Heart right ventricle (tissue), 16 donors: ENCODE results near the gene DOCK3. TPM values are rescaled to one million over a fixed set of nuclear protein-coding genes. Genes with fewer than 3 reads are reported as not detected.

Experiments
- ATAC-seq, 8 donors: fragments of 200-7000 bp; cut with Tn5 transposase; one replicate each; pipeline ENCODE4 v1.9.1; 2020; ENCODE audit warnings: mild to moderate bottlenecking in 8 of 8, moderate library complexity in 8 of 8, moderate number of reproducible peaks in 1 of 8
- DNase-seq, 2 donors: peaks; one replicate each; pipeline ENCODE4 v3.0.0-alpha.2; 2020
- H3K27ac ChIP-seq, 10 donors: fragments of 200-600 bp; sonication (generic) in 2 of 10; one replicate each; pipeline versions ENCODE4 v1.5.0 to v1.8.0; 2020 to 2022; ENCODE audit warnings: mild to moderate bottlenecking in 3 of 10
- H3K27me3 ChIP-seq, 7 donors: fragments of 200-600 bp; one replicate each; pipeline ENCODE4 v1.8.0; 2021 to 2022; ENCODE audit warnings: mild to moderate bottlenecking in 2 of 7
- H3K36me3 ChIP-seq, 9 donors: fragments of 200-600 bp; sonication (generic) in 1 of 9; one replicate each; pipeline versions ENCODE4 v1.5.0 to v1.8.0; 2020 to 2022; ENCODE audit warnings: mild to moderate bottlenecking in 2 of 9
- H3K4me1 ChIP-seq, 9 donors: fragments of 200-600 bp; sonication (generic) in 1 of 9; one replicate each; pipeline versions ENCODE4 v1.5.0 to v1.8.0; 2020 to 2022; ENCODE audit warnings: mild to moderate bottlenecking in 4 of 9
- H3K4me3 ChIP-seq, 10 donors: fragments of 200-600 bp; sonication (generic) in 2 of 10; one replicate each; pipeline versions ENCODE4 v1.5.0 to v1.8.0; 2020 to 2022; ENCODE audit warnings: mild to moderate bottlenecking in 7 of 10, moderate library complexity in 2 of 10
- H3K9me3 ChIP-seq, 11 donors: fragments of 200-600 bp in 10 of 11; sonication (generic) in 2 of 11; one replicate each; pipeline versions ENCODE4 v1.5.0 to v1.8.0; 2013 to 2022; ENCODE audit warnings: mild to moderate bottlenecking in 2 of 11, control low read depth in 1 of 11, moderate library complexity in 1 of 11
- WGBS, 2 donors: extraction: QIAGEN DNeasy Blood & Tissue Kit; methylation state at CpG; one replicate each; pipeline ENCODE4 v1.1.7; 2013; ENCODE audit warnings: inconsistent platforms in 1 of 2; 5-methylcytosine and 5-hydroxymethylcytosine counted together
- intact Hi-C, 10 donors: fragments of 100-400 bp; cut with DNase I; formaldehyde crosslinking; loops; one replicate each; pipeline versions ENCODE4 v1.11.1 to v1.14.2; 2022
- polyA plus RNA-seq, 2 donors: library from polyadenylated mRNA; stranded (reverse); fragments of 200-250 nt; gene quantifications; one replicate each; pipeline ENCODE4 v1.2.3, GENCODE V29; 2013
- total RNA-seq, 10 donors: library from RNA; stranded (reverse); fragmentation: NEBNext Ultra II Directional in 3 of 10; extraction: Animal tissue kit (Norgen Biotek cat#: 25700) in 3 of 10; gene quantifications; one replicate each; pipeline versions ENCODE4 v1.2.1 to v1.2.4, GENCODE V29; 2021 to 2023
- TF ChIP-seq, protein P1 (sequence below), 9 donors: fragments of 200-600 bp; sonication (generic) in 2 of 9; IDR thresholded peaks; one replicate each; pipeline versions ENCODE4 v1.5.0 to v1.8.0; 2021 to 2022; ENCODE audit warnings: antibody characterized with exemption in 9 of 9, mild to moderate bottlenecking in 5 of 9, moderate library complexity in 1 of 9
- donor health status: Arrhythmogenic right ventricular cardiomyopathy.
- donor health status: ischemic (EF 13 %, LVEDD 7.1; RV severe dilation, severe dysfunction).
- donor health status: healthy with polysubstance abuse.
- donor health status: DM: no; HTN: yes; CAD: no.
- donor health status: DM: no; HTN: no; CAD: no.
- donor health status: ischemic (EF 25% LVEDD 6.9; RV normal size, moderate dysfunction).
- donor health status: ischemic (EF 25% LVEDD 5.7; RV mildly dilated, moderate dysfunction).
- donor health status: healthy.
- donor health status: DM: yes; HTN: yes; CAD: no.
- donor health status: Ischemic cardiomyopathy.
- donor health status: ischemic (EF 35%, LVEDD 5.7; RV mildly dilated, moderate dysfunction).
- donor health status: nonischemic (EF 11% LVEDD 7.7; RV severe dilation, severe dysfunction).
- donor health status: DM: yes; HTN: yes; CAD: no.
- donor health status: PGD.
- donor health status: ischemic (EF 29% LVEDD 5.4; RV normal size, mild dysfunction).
- donor health status: nonischemic (EF 23%, LVEDD 6.1; RV moderate dilation, normal function).

Gene DOCK3
- total and polyA plus RNA-seq, 12 donors: 1.2 to 6.6 (median 4.7) TPM

DNA sequence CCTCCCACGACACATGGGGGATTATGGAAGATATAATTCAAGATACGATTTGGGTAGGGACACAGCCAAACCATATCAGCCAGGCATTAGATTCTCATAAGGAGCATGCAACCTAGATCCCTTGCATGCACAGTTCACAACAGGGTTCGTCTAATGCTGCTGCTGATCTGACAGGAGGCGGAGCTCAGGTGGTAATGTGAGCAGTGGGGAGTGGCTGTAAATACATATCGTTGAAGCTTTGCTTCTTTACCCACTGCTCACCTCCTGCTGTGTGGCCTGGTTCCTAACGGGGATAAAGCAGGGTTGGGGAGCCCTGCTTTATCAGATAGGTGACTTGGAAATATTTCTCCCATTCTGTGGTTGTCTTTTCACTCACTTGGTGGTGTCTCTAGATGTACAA, 14.8 kb downstream of the DOCK3 start:
- WGBS, 2 donors: 43 to 45% methylated on average over 6 of the region's 6 CpGs
- DNase-seq (no peak), ATAC-seq (no peak)
- H3K27me3 ChIP-seq: peaks cover 0 to 2% (median 0%) of the 10 kb centered on the region in 7 donors
- H3K9me3 ChIP-seq: no peaks in the 10 kb centered on the region
- intact Hi-C loops: no loop called here
- TF ChIP-seq, protein P1, sequence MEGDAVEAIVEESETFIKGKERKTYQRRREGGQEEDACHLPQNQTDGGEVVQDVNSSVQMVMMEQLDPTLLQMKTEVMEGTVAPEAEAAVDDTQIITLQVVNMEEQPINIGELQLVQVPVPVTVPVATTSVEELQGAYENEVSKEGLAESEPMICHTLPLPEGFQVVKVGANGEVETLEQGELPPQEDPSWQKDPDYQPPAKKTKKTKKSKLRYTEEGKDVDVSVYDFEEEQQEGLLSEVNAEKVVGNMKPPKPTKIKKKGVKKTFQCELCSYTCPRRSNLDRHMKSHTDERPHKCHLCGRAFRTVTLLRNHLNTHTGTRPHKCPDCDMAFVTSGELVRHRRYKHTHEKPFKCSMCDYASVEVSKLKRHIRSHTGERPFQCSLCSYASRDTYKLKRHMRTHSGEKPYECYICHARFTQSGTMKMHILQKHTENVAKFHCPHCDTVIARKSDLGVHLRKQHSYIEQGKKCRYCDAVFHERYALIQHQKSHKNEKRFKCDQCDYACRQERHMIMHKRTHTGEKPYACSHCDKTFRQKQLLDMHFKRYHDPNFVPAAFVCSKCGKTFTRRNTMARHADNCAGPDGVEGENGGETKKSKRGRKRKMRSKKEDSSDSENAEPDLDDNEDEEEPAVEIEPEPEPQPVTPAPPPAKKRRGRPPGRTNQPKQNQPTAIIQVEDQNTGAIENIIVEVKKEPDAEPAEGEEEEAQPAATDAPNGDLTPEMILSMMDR (IDR thresholded peaks at IDR 0.05): no peak
- H3K36me3 ChIP-seq: no peaks in the 10 kb centered on the region
- H3K27ac ChIP-seq: no peak overlapping the region
- peaks cover 0 to 16% (median 5%) of the 10 kb centered on the region in 9 donors for H3K4me1 ChIP-seq
- no peak overlapping the region for H3K4me3 ChIP-seq

DNA sequence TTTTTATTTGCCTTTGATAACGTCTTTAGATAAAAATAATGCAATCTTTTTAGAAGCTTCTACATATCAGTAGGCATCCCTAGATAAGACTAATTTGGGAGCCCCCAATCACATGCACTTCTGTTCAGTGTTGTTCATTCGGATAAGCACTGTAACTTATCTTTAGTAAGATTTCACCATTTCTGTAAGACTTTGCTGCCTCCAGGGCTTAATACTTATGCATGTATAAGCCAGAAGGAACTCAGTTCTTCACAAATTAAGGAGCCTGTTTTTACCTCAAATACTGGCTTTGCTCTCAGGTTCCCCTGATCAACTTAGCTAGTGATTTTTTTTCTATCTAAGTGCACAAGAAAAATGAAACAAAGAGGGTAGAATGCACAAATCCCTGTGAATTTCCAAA, 20.3 kb downstream of the DOCK3 start:
- H3K27ac ChIP-seq: no peak overlapping the region
- TF ChIP-seq, protein P1 (IDR thresholded peaks at IDR 0.05): no peak
- DNase-seq: no peak
- no peak for ATAC-seq
- intact Hi-C loops: no loop called here
- H3K27me3 ChIP-seq: no peaks in the 10 kb centered on the region
- 72 to 77% methylated on average over 2 of the region's 2 CpGs for WGBS, 2 donors
- no peaks in the 10 kb centered on the region for H3K36me3 ChIP-seq
- H3K4me3 ChIP-seq: no peak overlapping the region
- peaks cover 0 to 12% (median 0%) of the 10 kb centered on the region in 11 donors for H3K9me3 ChIP-seq
- H3K4me1 ChIP-seq: no peaks in the 10 kb centered on the region

DNA sequence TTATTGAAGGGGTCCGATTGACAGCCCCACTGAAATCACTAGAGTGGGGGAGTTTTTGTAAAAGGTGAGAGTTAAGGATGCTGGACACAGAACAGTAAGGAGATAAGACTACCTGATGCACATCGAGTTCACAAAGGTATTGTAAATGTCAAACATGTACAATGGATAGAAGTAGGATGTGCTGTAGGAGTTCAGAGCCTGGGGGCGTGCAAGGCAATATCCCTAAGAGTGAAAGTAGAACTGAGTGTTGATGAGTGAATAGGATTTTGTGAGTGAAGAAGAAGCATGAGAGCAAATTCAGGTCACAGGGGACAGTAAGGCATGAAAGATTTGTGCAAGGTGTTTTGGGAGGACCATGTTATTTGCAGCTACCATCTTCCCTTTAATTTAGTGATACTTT, 21.5 kb downstream of the DOCK3 start:
- H3K27ac ChIP-seq: no peak overlapping the region
- DNase-seq: no peak
- ATAC-seq: no peak
- peaks cover 0 to 12% (median 0%) of the 10 kb centered on the region in 11 donors for H3K9me3 ChIP-seq
- 86 to 88% methylated on average over 3 of the region's 3 CpGs for WGBS, 2 donors
- no peaks in the 10 kb centered on the region for H3K27me3 ChIP-seq
- TF ChIP-seq, protein P1 (IDR thresholded peaks at IDR 0.05): no peak
- intact Hi-C loops: no loop called here
- H3K36me3 ChIP-seq: no peaks in the 10 kb centered on the region
- H3K4me1 ChIP-seq: no peaks in the 10 kb centered on the region
- no peak overlapping the region for H3K4me3 ChIP-seq

DNA sequence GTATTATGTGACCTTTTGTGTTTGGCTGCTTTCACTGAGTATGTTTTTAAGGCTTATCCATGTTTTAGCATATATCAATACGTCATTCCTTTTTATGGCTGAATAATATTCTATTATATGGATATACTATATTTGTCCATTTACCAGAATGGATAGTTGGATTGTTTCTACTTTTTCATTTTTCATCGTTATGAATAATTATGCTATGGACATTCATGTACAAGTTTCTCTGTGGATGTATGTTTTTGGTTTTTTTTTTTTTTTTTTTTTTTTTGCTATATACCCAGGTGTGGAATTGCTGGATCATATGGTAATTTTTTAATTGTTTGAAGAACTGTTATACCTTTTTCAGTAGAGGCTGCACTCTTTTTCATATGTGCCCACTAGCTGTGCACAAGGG, 23.5 kb downstream of the DOCK3 start:
- Histone ChIP-seq H3K4me3 (no peak overlapping the region), H3K36me3 (no peaks in the 10 kb centered on the region), H3K27ac (no peak overlapping the region), H3K27me3 (no peaks in the 10 kb centered on the region), H3K4me1 (no peaks in the 10 kb centered on the region), H3K9me3 (peaks cover 0 to 24% (median 3%) of the 10 kb centered on the region in 11 donors)
- ATAC-seq: no peak
- intact Hi-C loops: no loop called here
- TF ChIP-seq, protein P1 (IDR thresholded peaks at IDR 0.05): no peak
- no peak for DNase-seq
- 91 to 96% methylated on average over 2 of the region's 2 CpGs for WGBS, 2 donors
